PFSK-1 (cell line): ENCODE measurements around the gene SLC46A1.

Experiments used
- POLR2AphosphoS5 ChIP-seq: IDR thresholded peaks from 2 replicates; pipeline ENCODE4 v1.6.1; 2012; ENCODE audit warnings: low read depth, mild to moderate bottlenecking, control low read depth, low read length, moderate library complexity
- REST ChIP-seq, 2 experiments: IDR thresholded peaks; 2 replicates each; pipeline versions ENCODE4 v1.6.1 to v1.8.0; 2011 to 2012; ENCODE audit warnings: low read depth in 2 of 2, low read length in 2 of 2, control low read depth in 1 of 2, inconsistent platforms in 1 of 2, mild to moderate bottlenecking in 1 of 2, moderate library complexity in 1 of 2; ENCODE audit not compliant: insufficient read depth in 1 of 2
- SIN3A ChIP-seq: IDR thresholded peaks from 2 replicates; pipeline ENCODE4 v1.6.1; 2012; ENCODE audit warnings: mild to moderate bottlenecking, low read length, moderate library complexity, borderline replicate concordance; ENCODE audit not compliant: insufficient read depth
- TAF1 ChIP-seq: IDR thresholded peaks from 2 replicates; pipeline ENCODE4 v1.6.1; 2012; ENCODE audit warnings: low read length, control low read depth, borderline replicate concordance; ENCODE audit not compliant: insufficient read depth

GRCh38 chr17:28433721-28434120, 27.7 kb upstream of the SLC46A1 start:
- TF ChIP-seq TAF1 (no peak), REST (IDR thresholded peaks at IDR 0.05; ENCODE audit: insufficient read depth in 1 of 2, low read depth in 2 of 2, low read length in 2 of 2) (no peak), POLR2AphosphoS5 (no peak), SIN3A (no peak)
